NCI-H2196 (cell line): ENCODE measurements around the gene TKT.
"Not testable (repeated sequence)": the region's sequence is repeated elsewhere in the genome, so short reads cannot be mapped to it uniquely, and the experiment has no call there.

Source experiments
- DNase-seq: peaks from one replicate; lab custom pipeline; 2025; ENCODE audit not compliant: unreplicated experiment; lab: John Stamatoyannopoulos, UW

TKT gene, protein sequence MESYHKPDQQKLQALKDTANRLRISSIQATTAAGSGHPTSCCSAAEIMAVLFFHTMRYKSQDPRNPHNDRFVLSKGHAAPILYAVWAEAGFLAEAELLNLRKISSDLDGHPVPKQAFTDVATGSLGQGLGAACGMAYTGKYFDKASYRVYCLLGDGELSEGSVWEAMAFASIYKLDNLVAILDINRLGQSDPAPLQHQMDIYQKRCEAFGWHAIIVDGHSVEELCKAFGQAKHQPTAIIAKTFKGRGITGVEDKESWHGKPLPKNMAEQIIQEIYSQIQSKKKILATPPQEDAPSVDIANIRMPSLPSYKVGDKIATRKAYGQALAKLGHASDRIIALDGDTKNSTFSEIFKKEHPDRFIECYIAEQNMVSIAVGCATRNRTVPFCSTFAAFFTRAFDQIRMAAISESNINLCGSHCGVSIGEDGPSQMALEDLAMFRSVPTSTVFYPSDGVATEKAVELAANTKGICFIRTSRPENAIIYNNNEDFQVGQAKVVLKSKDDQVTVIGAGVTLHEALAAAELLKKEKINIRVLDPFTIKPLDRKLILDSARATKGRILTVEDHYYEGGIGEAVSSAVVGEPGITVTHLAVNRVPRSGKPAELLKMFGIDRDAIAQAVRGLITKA

DNA sequence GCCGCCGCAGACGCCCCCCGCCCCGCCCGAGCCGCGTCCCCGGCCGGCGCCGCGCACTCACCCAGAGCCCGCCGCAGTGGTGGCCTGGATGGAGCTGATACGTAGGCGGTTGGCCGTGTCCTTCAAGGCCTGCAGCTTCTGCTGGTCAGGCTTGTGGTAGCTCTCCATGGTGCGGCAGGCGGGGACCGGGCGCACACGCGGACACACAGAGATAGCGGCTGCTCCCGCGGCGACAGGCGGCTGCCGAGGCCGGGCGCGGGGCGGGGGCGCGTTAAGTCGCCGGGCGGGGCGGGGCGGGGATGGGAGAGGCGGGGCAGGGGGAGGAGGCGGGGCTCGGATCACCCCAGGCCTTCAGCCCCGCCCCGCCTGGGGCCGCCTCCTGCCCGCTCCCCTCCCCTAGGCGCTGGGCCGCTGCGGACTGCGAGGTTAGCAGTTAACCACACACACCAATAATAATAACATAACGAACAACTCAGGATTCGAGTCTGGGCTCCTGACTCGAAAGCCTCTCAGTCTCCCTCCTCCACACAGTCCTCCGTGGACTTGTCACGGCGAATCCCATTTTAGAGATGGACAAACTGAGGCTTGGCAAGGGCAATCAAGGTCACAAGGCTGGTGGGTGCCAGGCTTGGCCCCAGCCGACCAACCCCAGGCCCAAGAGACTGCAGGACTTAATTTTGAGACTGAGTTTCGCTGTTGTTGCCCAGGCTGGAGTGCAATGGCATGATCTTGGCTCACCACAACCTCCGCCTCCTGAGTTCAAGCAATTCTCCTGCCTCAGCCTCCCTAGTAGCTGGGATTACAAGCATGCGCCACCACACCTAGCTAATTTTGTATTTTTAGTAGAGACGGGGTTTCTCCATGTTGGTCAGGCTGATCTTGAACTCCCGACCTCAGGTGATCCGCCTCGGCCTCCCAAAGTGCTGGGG is at the start of gene TKT:
Gene TKT, minus strand, starts transcription at position 248 of the 929 bp plus-strand sequence. Its CDS starts 80 bp downstream, at position 168.
- DNase-seq = peak; percentile 77

GRCh38 chr3:53303957-53304356 is 48.1 kb upstream of the TKT start:
- no peak for DNase-seq

DNA sequence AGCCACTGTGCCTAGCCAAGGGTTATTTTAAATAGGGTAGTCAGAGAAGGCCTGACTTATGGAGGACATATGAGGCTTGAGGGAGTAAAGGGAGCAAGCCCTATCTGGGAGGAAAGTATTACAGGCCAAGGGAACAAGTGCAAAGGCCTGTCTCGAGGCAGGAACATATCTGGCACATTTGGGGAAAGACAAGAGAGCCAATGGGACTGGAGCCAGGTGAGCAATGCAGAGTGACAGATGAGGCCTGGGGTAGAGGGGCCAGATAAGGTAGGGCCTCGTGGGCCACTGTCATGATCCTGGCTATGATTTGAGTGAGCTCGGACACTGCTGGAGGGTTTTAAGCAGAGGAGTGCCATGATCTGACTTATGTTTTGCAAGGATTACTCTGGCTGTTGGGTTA is 47.7 kb upstream of the TKT start:
- DNase-seq = no peak

- DNase-seq = no peak
Measured at GRCh38 chr3:53300826-53301225, 45.0 kb upstream of the TKT start.

DNA sequence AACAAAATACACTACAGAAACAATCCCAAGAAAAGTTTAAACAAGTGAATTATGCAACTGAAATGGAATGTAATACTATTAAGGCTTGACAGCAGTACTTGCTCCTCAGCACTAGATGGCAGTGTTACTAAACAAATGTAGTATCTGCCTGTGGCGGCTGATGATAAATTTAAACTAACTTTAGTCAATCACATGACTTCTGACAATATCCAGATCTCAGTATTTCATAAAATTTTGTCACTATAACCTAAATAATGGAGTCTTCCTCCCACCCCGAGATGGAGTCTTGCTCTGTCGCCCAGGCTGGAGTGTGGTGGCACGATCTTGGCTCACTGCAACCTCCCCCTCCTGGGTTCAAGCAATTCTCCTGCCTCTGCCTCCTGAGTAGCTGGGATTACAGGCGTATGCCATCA is 43.8 kb upstream of the TKT start:
- DNase-seq = peak; percentile 18

DNA sequence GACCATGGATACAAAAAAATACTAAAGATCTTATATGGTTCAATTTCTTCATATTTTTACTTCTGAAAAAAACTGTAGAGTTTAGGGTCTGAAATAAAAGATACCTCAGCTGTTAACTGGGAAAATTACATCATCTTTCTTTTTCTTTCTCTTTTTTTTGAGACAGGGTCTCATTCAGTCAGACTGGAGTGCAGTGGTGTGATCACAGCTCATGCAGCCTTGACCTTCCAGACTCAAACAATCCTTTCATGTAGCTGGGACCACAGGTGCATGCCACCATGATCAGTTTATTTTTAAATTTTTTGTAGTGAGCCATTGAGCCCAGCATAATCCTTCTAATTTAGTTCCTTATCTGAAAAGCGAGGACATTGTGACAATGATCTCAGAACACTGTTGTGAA is 39.6 kb upstream of the TKT start:
- DNase-seq = no peak

DNA sequence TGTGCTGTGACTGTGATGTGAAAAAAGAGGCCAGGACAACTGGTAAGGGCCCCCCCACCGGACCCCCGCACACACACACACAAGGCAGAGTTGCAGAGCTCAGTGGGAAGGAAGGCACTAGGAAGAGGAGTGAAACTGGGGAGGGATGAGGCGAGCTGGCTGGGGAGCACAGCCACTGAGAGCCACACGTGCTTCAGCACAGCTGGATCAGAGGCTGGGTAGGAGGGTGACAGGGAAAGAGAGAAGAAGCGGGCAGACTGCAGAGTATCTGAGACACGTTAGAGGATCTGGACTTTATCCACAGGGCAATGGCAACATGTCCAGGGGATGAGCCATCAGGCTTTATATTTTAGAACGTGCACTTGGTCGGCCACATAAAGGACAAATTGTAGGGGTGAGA is 38.0 kb upstream of the TKT start:
- no peak for DNase-seq

GRCh38 chr3:53288214-53288613 is 32.4 kb upstream of the TKT start:
- DNase-seq = no peak

- DNase-seq = no peak
Measured at GRCh38 chr3:53287131-53287629, 31.4 kb upstream of the TKT start.

DNA sequence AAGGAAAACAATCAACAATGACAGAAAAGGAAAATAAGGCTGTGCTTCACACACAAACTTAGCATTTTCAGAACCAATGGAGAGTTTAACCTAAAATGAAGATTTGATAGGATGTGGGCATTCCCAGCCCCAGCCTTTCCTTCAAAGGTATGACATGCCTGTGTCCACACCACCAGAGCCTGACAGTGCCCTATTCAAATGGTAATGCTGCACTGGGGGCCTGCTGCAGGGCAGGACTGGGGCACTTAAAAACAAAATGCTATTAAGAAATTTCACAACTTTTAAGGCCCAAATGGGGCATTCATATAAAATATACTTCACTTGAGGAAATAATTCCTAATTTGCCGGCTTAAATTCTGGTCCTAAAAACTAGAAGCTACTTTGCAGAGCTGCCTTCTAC is 30.9 kb upstream of the TKT start:
- DNase-seq = no peak

- no peak for DNase-seq
Measured at GRCh38 chr3:53282581-53282980, 26.8 kb upstream of the TKT start.

GRCh38 chr3:53278667-53279066 is 22.8 kb upstream of the TKT start:
- no peak for DNase-seq

DNA sequence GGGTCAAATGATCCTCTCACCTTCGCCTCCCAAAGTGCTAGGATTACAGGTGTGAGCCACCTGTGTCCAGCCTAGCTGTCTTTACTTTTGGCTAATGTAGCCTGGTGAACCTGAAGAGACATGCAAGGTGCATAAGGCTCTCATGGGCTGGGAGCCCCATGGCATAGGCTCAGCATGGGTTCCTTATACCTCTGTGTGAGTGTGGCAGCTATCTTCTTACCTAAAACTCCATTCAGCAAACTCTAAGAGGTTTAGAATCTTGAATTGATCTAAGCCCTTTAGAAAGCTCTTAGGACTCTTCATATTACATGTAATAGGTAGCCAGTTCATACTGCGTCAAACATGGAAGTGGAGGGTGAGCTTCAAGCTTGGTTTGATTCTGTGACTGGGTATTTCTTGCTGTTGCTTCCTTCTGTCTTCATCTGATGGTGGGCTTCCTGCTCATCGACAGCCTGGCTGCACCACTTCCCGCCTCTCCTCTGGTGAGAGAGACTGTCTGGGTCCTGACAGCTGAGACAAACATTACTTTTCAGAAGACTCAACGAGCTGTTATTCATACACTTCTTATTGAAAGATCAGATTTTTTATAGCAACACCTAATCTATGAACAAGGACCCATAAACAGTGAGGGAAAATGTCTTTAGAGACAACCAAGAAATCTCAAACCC is 19.2 kb upstream of the TKT start:
- DNase-seq = no peak

GRCh38 chr3:53273146-53273670 is 17.4 kb upstream of the TKT start:
- DNase-seq = no peak

- DNase-seq = peak; percentile 84
Measured at GRCh38 chr3:53269888-53270880, 14.4 kb upstream of the TKT start.

DNA sequence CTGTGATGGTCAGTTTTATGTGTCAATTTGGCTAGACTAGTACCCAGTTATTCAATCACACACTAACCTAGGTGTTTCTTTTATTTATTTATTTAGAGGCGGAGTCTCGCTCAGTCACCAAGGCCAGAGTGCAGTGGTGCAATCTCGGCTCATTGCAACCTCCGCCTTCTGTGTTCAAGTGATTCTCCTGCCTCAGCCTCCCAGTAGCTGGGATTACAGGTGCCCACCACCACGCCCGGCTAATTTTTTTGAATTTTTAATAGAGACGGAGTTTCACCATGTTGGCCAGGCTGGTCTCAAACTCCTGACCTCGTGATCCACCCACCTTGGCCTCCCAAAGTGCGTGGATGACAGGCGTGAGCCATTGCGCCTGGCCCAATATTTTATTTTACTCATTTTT is 13.4 kb upstream of the TKT start:
- not testable (repeated sequence) for DNase-seq

- DNase-seq = no peak
Measured at GRCh38 chr3:53267766-53268165, 11.9 kb upstream of the TKT start.

- no peak for DNase-seq
Measured at GRCh38 chr3:53264718-53265117, 8.9 kb upstream of the TKT start.

DNA sequence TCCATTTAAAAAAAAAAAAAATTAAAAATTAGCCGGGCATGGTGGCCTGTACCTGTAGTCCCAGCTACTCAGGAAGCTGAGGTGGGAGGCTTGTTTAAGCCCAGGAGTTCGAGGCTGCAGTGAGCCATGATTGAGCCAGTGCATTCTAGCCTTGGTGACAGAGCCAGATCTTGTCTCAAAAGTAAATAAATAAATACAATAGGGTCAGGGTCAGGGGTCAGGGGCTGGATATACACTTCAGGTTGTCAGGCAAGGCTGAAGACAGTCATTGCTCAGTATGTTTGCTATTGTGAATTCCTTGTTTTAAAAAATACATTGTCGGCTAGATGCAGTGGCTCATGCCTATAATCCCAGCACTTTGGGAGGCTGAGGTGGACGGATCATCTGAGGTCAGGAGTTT is 8.1 kb upstream of the TKT start:
- DNase-seq = no peak
